ENCODE measurements around the gene GMPS.
A peak's percentile ranks its signal among the peaks of the same experiment; 100 is the strongest.
"Not testable (repeated sequence)": the region's sequence is repeated elsewhere in the genome, so short reads cannot be mapped to it uniquely, and the experiment has no call there.

GMPS gene

DNA sequence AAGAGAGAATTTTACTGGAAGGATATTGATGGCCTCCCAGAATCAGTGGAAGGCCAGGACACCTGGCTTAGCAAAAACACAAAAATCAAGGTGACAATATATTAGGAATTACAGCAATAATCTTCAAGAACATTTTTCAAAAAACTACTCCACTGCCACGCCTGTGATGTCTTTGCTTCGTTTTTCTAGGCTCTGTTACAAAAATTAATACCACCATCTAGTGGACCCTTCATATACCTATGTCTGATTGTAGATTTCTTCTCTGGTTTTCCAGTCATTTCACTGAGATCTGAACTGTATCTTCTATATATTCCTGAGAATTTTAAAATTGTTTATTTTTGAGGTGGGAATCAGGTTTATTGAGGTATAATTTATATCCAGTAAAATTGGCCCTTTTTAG, 10.6 kb upstream of the GMPS start:
- Histone ChIP-seq H3K4me2 (ENCODE audit: low read length) (no peak overlapping the region), H2AK5ac (ENCODE audit: low read length) (no peak overlapping the region), H3K36me3 (ENCODE audit: control insufficient read depth, insufficient read depth, low read length) (no peaks in the 10 kb centered on the region), H2BK5ac (ENCODE audit: low read length) (no peak overlapping the region), H3K23ac (ENCODE audit: low read length) (no peak overlapping the region), H3K27me3 (ENCODE audit: insufficient read depth, low read length, poor library complexity) (no peaks in the 10 kb centered on the region), H3K56ac (ENCODE audit: low read length) (no peak overlapping the region), H4K5ac (ENCODE audit: low read length) (no peak overlapping the region), H3K4me1 (ENCODE audit: control insufficient read depth, low read depth, low read length) (no peaks in the 10 kb centered on the region), H3K4me3 (ENCODE audit: low read length) (no peak overlapping the region), H3K18ac (ENCODE audit: low read length) (no peak overlapping the region), H3K79me1 (ENCODE audit: low read length) (no peaks in the 10 kb centered on the region), H3K9ac (ENCODE audit: low read length) (no peak overlapping the region), H2BK120ac (ENCODE audit: low read depth, low read length) (no peak overlapping the region), H4K8ac (ENCODE audit: low read depth, low read length) (no peak overlapping the region), H2BK15ac (replicated peaks; ENCODE audit: low read depth) (no peak overlapping the region), H3K79me2 (ENCODE audit: control insufficient read depth, insufficient read depth, low read length) (no peaks in the 10 kb centered on the region), H3K27ac (ENCODE audit: low read depth, low read length) (no peak overlapping the region), H3K4ac (ENCODE audit: low read depth, low read length) (no peak overlapping the region)
- DNase-seq = no peak
- WGBS (ENCODE audit: extremely low coverage, insufficient coverage, low lambda C conversion rate) = no CpG with 5 or more reads among the region's 2 CpGs

DNA sequence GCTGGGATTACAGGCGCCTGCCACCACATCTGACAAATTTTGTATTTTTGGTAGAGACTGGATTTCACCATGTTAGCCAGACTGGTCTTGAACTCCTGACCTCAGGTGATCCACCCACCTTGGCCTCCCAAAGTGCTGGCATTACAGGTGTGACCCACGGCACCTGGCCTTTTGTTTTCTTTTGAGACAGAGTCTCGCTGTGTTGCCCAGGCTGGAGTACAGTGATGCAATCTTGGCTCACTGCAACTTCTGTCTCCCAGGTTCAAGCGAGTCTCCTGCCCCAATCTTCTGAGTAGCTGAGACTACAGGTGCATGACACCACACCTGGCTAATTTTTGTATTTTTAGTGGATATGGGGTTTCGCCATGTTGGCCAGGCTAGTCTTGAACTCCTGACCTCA, 10.0 kb upstream of the GMPS start:
- not testable (repeated sequence) for H3K4me2 ChIP-seq (ENCODE audit: low read length); H3K4me1 ChIP-seq (ENCODE audit: control insufficient read depth, low read depth, low read length); H3K27ac ChIP-seq (ENCODE audit: low read depth, low read length); H4K8ac ChIP-seq (ENCODE audit: low read depth, low read length); DNase-seq; H3K4me3 ChIP-seq (ENCODE audit: low read length); H3K79me2 ChIP-seq (ENCODE audit: control insufficient read depth, insufficient read depth, low read length); H3K23ac ChIP-seq (ENCODE audit: low read length); H3K56ac ChIP-seq (ENCODE audit: low read length); H3K27me3 ChIP-seq (ENCODE audit: insufficient read depth, low read length, poor library complexity); H2BK5ac ChIP-seq (ENCODE audit: low read length); H3K9ac ChIP-seq (ENCODE audit: low read length); H2BK120ac ChIP-seq (ENCODE audit: low read depth, low read length); H2AK5ac ChIP-seq (ENCODE audit: low read length); H3K36me3 ChIP-seq (ENCODE audit: control insufficient read depth, insufficient read depth, low read length); H3K79me1 ChIP-seq (ENCODE audit: low read length); H2BK15ac ChIP-seq (replicated peaks; ENCODE audit: low read depth); H3K4ac ChIP-seq (ENCODE audit: low read depth, low read length); H4K5ac ChIP-seq (ENCODE audit: low read length); H3K18ac ChIP-seq (ENCODE audit: low read length)
- no CpG with 5 or more reads among the region's 5 CpGs for WGBS (ENCODE audit: extremely low coverage, insufficient coverage, low lambda C conversion rate)

- Histone ChIP-seq H3K4me2 (ENCODE audit: low read length) (no peak overlapping the region), H3K27ac (ENCODE audit: low read depth, low read length) (no peak overlapping the region), H3K4me3 (ENCODE audit: low read length) (no peak overlapping the region), H4K8ac (ENCODE audit: low read depth, low read length) (no peak overlapping the region), H3K4me1 (ENCODE audit: control insufficient read depth, low read depth, low read length) (no peaks in the 10 kb centered on the region), H3K4ac (ENCODE audit: low read depth, low read length) (no peak overlapping the region), H2AK5ac (ENCODE audit: low read length) (no peak overlapping the region), H4K5ac (ENCODE audit: low read length) (no peak overlapping the region), H2BK15ac (replicated peaks; ENCODE audit: low read depth) (no peak overlapping the region), H3K79me1 (ENCODE audit: low read length) (no peaks in the 10 kb centered on the region), H3K56ac (ENCODE audit: low read length) (no peak overlapping the region), H3K9ac (ENCODE audit: low read length) (no peak overlapping the region), H2BK120ac (ENCODE audit: low read depth, low read length) (no peak overlapping the region), H3K36me3 (ENCODE audit: control insufficient read depth, insufficient read depth, low read length) (no peaks in the 10 kb centered on the region), H2BK5ac (ENCODE audit: low read length) (no peak overlapping the region), H3K23ac (ENCODE audit: low read length) (no peak overlapping the region), H3K27me3 (ENCODE audit: insufficient read depth, low read length, poor library complexity) (no peaks in the 10 kb centered on the region), H3K79me2 (ENCODE audit: control insufficient read depth, insufficient read depth, low read length) (no peaks in the 10 kb centered on the region), H3K18ac (ENCODE audit: low read length) (no peak overlapping the region)
- no peak for DNase-seq
- WGBS (ENCODE audit: extremely low coverage, insufficient coverage, low lambda C conversion rate) = no CpG with 5 or more reads among the region's 2 CpGs
These were observed 8.8 kb upstream of the GMPS start for GRCh38 chr3:155861476-155862183.

DNA sequence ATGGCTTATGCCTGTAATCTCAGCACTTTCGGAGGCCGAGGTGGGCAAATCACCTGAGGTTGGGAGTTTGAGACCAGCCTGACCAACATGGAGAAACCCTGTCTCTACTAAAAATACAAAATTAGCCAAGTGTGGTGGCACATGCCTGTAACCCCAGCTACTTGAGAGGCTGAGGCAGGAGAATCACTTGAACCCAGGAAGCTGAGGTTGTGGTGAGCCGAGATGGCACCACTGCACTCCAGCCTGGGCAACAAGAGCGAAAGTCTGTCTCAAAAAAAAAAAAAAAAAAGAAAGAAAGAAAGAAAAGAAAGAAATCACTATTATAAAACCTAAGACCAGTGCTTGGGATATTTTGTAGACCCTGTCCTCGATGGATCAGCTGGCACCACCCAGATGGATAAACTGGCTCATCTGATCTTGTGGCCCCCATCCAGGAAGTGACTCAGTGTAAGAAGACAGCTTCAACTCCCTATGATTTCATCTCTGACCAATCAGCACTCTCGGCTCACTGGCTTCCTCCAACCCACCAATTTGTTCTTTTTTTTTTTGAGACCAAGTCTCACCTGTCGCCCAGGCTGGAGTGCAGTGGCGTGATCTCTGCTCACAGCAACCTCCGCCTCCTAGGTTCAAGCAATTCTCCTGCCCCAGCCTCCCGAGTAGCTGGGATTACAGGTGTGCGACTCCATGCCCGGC, 8.0 kb upstream of the GMPS start:
- not testable (repeated sequence) for H3K27me3 ChIP-seq (ENCODE audit: insufficient read depth, low read length, poor library complexity); H3K9ac ChIP-seq (ENCODE audit: low read length); H3K18ac ChIP-seq (ENCODE audit: low read length); H3K23ac ChIP-seq (ENCODE audit: low read length); H4K5ac ChIP-seq (ENCODE audit: low read length); H3K79me1 ChIP-seq (ENCODE audit: low read length); H2BK120ac ChIP-seq (ENCODE audit: low read depth, low read length); H3K36me3 ChIP-seq (ENCODE audit: control insufficient read depth, insufficient read depth, low read length); H2BK15ac ChIP-seq (replicated peaks; ENCODE audit: low read depth); H3K79me2 ChIP-seq (ENCODE audit: control insufficient read depth, insufficient read depth, low read length); H3K4me3 ChIP-seq (ENCODE audit: low read length); H3K4me2 ChIP-seq (ENCODE audit: low read length); H2BK5ac ChIP-seq (ENCODE audit: low read length); H3K4ac ChIP-seq (ENCODE audit: low read depth, low read length); H3K27ac ChIP-seq (ENCODE audit: low read depth, low read length); H2AK5ac ChIP-seq (ENCODE audit: low read length); H3K56ac ChIP-seq (ENCODE audit: low read length); H4K8ac ChIP-seq (ENCODE audit: low read depth, low read length); H3K4me1 ChIP-seq (ENCODE audit: control insufficient read depth, low read depth, low read length)
- no CpG with 5 or more reads among the region's 12 CpGs for WGBS (ENCODE audit: extremely low coverage, insufficient coverage, low lambda C conversion rate)
- peak; percentile 67 for DNase-seq

DNA sequence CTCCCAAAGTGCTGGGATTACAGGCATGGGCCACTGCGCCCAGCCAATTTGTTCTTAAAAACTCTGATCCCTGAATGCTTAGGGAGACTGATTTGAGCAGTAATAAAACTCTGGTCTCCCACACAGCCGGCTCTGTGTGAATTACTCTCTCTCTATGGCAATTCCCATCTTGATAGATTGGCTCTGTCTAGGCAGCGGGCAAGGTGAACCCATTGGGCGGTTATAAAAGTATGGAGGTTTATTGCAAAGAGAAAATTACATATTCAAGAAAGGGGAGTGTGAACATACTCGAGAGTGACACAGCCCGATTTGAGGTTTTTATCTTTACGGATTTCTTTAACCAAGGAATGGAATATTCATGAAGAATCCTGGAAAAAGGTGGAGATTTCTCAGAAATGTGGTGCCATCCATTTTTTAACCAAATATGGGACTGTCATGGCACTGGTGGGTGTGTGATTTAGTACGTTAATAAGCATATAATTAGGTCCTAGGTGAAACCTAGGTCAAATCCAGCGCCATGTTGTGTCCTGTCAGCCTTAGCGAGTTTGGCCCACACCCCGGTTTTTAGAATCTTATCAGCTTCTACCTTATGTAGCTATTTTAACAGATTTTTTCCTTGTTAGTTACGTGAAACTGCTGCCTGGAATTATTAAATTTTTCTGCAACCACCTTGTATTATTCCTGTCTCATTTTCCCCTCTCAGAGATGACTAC, 7.2 kb upstream of the GMPS start:
- Histone ChIP-seq H4K5ac (ENCODE audit: low read length) (no peak overlapping the region), H2AK5ac (ENCODE audit: low read length) (no peak overlapping the region), H2BK5ac (ENCODE audit: low read length) (no peak overlapping the region), H3K4me2 (ENCODE audit: low read length) (no peak overlapping the region), H3K23ac (ENCODE audit: low read length) (no peak overlapping the region), H3K27ac (ENCODE audit: low read depth, low read length) (no peak overlapping the region), H2BK120ac (ENCODE audit: low read depth, low read length) (no peak overlapping the region), H3K79me1 (ENCODE audit: low read length) (no peaks in the 10 kb centered on the region), H2BK15ac (replicated peaks; ENCODE audit: low read depth) (no peak overlapping the region), H4K8ac (ENCODE audit: low read depth, low read length) (no peak overlapping the region), H3K4me1 (ENCODE audit: control insufficient read depth, low read depth, low read length) (no peaks in the 10 kb centered on the region), H3K79me2 (ENCODE audit: control insufficient read depth, insufficient read depth, low read length) (no peaks in the 10 kb centered on the region), H3K56ac (ENCODE audit: low read length) (no peak overlapping the region), H3K9ac (ENCODE audit: low read length) (no peak overlapping the region), H3K4ac (ENCODE audit: low read depth, low read length) (no peak overlapping the region), H3K18ac (ENCODE audit: low read length) (no peak overlapping the region), H3K27me3 (ENCODE audit: insufficient read depth, low read length, poor library complexity) (no peaks in the 10 kb centered on the region), H3K4me3 (ENCODE audit: low read length) (no peak overlapping the region), H3K36me3 (ENCODE audit: control insufficient read depth, insufficient read depth, low read length) (no peaks in the 10 kb centered on the region)
- WGBS (ENCODE audit: extremely low coverage, insufficient coverage, low lambda C conversion rate) = no CpG with 5 or more reads among the region's 12 CpGs
- DNase-seq = no peak

Data from mesendoderm (in vitro differentiated cells).